HK-2 (cell line): ENCODE results near the gene CAAP1.
"Not testable (repeated sequence)": the region's sequence is repeated elsewhere in the genome, so short reads cannot be mapped to it uniquely, and the experiment has no call there.

ENCODE experiments used
- DNase-seq: peaks from one replicate; pipeline ENCODE4 v3.0.0-alpha.2; 2018; ENCODE audit not compliant: unreplicated experiment

The CAAP1 gene

GRCh38 chr9:26833792-26834191 lies 58.8 kb downstream of the CAAP1 start:
- no peak for DNase-seq

DNA sequence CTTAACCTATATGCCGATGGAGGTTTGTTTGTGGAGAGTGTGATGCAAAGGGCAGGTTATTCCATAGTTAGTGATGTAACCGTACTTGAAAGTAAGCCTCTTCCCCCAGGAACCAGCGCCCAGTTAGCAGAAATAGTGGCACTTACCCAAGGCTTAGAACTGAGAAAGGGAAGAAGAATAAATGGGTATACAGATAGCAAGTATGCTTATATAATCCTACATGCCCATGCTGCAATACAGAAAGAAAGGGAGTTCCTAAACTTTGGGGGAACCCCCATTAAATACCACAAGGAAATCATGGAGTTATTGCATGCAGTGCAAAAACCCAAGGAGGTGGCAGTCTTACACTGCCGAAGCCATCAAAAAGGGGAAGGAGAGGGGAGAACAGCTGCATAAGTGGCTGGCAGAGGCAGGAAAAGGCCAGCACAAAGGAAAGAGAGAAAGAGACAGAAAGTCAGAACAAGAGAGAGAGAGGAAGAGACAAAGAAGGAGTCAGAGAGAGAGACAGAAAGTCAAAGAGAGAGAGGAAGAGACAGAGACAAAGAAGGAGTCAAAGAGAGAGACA lies 64.1 kb downstream of the CAAP1 start:
- DNase-seq: not testable (repeated sequence)

- DNase-seq: no peak
Measured at GRCh38 chr9:26814799-26815198, 77.8 kb downstream of the CAAP1 start.

- no peak for DNase-seq
Measured at GRCh38 chr9:26813247-26813646, 79.4 kb downstream of the CAAP1 start.

DNA sequence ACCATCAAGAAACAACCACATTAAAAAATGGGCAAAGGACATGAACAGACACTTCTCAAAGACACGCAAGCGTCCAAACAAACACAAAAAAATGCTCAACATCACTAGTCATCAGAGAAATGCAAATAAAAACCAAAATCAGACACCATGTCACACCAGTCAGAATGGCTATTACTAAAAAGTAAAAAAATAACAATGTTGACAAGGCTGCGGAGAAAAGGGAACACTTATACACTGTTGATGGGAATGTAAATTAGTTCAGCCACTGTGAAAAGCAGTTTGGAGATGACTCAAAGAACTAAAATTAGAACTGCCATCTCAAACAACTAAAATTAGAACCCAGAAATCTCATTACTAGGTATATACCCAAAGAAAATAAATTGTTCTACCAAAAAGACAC lies 80.4 kb downstream of the CAAP1 start:
- no peak for DNase-seq

- DNase-seq: no peak
Measured at GRCh38 chr9:26811106-26811505, 81.5 kb downstream of the CAAP1 start.

DNA sequence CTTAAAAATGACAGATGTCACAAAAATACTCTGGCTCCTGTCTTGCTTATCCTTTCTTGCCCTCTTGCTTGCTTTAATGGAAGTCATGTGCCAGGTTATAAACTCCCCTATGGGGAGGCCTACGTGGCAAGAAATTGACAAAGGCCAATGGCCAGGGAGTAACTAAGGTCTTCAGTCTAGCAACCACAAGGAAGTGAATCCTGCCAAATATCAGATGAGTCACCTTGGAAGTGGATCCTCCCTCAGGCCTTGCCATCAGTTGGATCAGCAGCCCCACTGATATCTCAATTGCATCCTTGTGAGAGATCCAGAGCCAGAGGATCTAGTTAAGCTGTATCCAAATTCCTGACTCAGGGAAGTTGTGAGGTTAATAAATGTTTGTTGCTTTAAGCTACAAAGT lies 82.8 kb downstream of the CAAP1 start:
- DNase-seq: no peak

DNA sequence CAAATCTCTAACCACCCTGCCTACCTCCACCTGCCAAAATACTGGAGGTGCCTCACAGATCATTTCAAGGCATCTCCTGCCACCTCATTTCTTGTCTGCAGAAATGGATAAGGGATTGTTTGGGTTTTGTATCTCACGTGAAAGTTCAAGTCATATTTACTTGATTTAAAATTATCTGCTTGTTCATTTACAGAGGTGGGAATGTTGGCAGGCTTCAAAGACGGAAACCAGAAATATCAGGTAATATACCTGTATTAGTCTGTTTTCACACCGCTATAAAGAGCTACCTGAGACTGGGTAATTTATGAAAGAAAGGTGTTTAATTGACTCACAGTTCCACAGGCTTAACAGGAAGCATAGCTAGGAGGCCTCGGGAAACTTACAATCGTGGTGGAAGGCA lies 85.4 kb downstream of the CAAP1 start:
- DNase-seq: no peak

GRCh38 chr9:26802921-26803320 lies 89.7 kb downstream of the CAAP1 start:
- DNase-seq: no peak

GRCh38 chr9:26801772-26802171 lies 90.8 kb downstream of the CAAP1 start:
- no peak for DNase-seq

DNA sequence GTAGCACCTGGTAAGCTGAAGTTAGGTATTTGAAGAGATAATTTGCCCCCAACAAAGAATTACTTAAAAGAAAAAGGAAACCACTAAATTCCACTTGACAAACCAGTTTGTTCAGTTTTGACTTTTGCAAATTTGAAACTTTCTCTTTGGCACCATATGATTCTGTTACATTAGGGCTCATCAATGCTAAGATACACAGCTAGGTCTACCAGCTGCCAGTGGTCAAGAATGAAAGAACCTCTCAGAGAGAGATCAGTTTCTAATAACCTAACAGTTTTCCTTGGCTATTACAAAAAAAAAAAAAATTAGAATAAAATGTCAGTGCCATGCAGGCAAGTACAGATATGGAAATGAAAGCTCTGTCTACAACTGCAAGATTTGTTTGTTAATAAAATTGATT lies 92.3 kb downstream of the CAAP1 start:
- no peak for DNase-seq

DNA sequence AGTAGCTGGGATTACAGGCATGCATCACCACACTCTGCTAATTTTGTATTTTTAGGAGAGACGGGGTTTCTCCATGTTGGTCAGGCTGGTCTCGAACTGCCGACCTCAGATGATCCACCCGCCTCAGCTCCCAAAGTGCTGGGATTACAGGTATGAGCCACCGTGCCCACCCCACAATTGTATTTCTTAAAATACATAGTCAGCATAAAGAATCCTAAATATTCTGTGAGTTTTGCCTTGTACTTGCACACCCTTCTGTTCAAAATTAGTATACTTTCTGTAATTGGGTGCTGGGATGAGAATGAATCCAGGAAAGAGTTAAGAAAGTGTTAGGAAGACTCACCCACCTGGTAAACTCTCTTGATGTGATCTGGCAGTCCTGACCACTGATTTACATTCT lies 101.3 kb downstream of the CAAP1 start:
- no peak for DNase-seq
